Stimulated activated CD4-positive, alpha-beta T cell treated with anti-CD3 and anti-CD28 coated beads, Interleukin-2, amount 100 ng/mL, for 4 hours (primary cell): Measurements from ENCODE around the gene SLC13A2.
"Not testable (repeated sequence)": the region's sequence is repeated elsewhere in the genome, so short reads cannot be mapped to it uniquely, and the experiment has no call there.

ENCODE experiments used
- DNase-seq: peaks from one replicate; pipeline ENCODE4 v3.0.0-alpha.2; 2020; ENCODE audit warnings: low read depth

Gene SLC13A2

DNA sequence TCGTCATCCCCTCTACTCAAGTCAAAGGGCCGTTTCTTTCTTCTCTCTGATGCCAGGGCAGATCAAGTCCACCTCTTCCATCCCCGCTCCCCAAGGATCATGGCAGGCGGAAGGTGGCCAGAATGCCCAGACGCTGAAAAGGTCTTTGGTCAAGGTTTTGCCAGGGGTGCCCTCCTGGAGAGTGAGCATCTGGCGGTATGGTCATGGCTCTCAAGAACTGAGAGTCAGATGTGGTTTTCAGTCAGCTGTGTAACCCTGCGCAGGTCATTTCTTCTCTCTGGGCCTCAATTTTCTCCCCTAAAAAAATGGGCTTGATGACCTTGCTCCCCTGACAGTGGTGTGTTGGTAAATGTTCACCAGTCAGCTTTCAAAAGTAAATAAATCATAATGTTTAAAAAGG, 45.1 kb downstream of the SLC13A2 start:
- DNase-seq, result no peak

DNA sequence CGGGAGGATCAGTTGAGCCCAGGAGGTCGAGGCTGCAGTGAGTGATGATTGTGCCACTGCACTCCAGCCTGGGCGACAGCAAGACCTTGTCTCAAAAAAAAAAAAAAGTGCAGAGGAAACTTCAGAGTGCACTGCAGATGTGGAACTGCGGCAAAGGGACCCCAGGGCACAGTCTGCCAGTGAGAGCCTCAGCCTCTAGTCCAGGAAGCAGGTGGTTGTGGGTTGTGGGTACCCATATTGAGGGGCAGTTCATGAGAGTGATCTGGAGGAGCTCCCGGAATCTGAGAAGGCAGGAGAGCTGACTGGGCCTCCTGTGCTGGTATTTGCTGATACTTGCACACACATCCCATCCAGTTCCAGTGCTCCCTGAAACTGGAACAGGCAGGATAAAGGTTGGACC, 45.8 kb downstream of the SLC13A2 start:
- no peak for DNase-seq

DNA sequence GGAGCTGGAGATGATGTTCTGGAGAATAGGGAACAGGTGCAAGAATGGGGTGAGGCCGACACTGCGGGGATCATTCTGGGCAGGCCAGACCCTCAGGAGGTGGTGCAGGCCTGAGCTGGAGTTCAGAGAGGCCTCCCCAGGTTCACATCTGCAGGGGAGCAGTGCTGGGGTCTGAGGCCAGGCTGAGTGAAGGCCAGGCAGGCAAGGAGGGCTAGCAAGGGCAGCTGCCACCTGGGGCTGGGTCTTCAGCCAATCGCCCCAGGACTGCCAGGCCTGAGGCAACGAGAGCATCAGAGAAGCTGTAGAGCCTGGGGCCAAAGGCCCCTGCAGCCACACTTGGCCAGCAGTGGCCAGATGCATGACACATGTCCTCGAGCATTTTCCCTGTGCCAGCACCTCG, 47.2 kb downstream of the SLC13A2 start:
- no peak for DNase-seq

DNA sequence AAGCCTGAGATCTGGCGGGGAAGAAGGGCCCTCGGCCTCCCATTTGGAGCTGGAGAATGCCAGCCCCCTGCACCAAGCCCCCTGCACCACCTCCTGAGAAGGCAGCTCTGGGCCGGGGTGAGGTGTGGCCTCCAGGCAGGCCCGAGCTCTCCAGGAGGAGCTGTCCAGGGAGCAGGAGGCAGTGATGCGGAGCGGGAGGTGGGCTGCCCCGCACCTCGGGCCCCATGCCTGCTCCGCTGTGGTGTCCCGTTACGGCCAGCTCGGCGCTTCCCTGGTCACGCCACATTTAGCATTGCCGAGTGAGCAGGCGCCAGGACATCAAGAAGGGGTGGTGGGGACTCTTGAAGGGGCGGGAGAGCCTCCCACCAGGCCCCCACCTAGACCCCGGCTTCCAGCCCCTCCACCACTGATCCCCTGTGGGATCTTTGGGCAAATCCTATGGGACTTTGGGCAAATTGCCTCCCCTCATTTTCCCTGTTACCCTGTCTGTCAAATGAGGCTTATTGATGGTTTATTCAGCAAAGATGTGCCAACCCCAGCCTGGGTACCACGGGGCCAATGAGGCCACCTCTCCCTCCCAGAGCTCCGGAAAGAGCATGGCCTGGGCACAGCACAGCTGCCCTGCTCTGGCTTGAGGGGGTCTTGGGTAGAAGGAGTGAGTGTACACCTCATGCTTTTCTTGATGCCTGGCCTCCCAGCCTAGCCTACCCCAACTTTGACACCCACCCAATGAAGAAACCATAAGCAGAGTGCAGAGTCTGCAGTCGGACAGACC, 48.1 kb downstream of the SLC13A2 start:
- DNase-seq, result no peak

DNA sequence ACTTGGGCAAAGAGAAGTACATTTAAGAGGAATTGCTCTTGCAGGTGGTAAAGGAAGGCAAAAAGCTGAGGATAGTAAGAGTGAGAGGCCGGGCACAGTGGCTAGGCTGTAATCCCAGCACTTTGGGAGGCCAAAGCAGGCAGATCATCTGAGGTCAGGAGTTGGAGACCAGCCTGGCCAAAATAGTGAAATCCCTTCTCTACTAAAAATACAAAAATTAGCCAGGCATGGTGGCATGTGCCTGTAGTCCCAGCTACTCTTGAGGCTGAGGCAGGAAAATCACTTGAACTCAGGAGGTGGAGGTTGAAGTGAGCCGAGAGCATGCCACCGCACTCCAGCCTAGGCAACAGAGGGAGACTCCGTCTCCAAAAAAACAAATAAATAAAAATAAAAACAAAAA, 48.8 kb downstream of the SLC13A2 start:
- DNase-seq, result not testable (repeated sequence)

DNA sequence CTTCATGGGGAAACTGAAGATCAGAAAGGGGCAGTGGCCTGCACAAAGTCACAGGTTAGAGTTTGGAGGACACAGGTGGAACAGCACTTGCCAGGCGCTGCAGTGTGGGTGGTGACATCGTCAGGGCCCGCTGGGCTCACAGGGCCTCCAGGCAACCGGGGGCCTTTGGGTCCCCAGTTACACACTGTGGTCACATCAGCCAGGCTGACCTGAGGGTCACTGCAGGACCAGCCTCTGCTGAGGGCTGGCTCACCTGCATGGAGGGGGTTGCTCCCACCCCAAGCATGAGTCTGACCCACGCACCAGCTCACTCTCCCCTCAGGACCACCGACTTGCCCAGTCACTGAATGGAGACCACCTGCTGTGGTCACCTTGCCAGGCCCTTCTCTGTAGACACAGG, 49.7 kb downstream of the SLC13A2 start:
- DNase-seq, result no peak

DNA sequence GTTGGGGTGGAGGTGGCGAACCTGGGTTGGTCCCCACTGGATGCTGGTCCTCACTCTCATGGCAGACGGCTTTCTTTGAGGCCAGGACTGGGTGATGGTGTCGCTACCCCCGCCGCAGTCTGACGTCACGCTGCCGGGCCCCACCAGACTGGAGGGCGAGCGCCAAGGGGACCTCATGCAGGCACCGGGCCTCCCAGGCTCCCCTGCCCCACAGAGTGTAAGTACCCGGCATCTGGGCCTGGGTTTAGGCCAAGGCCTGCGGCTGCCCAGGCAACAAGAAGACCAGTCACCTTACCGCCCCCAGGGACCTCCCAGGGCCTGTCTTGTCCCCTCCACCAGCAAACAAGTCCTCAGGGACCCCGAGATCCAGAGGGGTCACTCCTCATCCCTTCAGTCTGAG, 50.4 kb downstream of the SLC13A2 start:
- no peak for DNase-seq

DNA sequence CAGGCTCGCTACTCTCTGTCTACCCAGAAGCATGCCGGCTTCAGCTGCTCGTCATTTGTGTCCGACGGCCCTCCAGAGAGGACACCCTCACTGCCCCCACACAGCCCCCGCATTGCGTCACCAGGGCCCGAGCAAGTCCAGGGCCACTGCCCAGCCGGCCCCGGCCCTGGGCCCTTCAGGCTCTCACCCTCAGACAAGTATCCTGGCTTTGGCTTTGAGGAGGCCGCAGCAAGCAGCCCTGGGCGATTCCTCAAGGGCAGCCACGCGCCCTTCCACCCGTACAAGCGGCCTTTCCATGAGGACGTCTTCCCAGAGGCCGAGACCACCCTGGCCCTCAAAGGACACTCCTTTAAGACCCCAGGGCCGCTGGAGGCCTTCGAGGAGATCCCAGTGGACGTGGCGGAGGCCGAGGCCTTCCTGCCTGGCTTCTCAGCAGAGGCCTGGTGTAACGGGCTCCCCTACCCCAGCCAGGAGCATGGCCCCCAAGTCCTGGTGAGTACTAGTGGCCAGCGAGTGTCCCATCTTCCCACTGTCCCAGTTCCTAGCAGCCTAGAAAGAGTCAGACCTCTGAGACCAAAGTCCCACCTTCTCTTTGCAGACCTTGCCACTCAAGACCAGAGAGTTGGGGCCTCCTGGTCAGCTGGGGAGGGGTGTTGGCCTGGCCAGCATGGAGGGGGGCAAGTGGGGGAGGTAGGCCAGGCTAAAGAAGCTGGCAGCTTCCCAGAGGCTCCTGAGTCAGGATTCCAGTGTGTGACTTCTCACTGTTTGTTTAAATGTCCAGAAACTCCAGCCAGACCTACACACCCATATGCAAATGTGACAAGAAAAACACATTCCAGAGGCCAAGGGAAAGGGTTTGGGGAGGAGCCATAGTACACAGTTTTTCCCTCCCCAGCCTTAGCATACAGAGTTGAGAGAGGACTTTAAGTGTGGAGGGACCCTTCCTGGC, 51.3 kb downstream of the SLC13A2 start:
- DNase-seq, result no peak

DNA sequence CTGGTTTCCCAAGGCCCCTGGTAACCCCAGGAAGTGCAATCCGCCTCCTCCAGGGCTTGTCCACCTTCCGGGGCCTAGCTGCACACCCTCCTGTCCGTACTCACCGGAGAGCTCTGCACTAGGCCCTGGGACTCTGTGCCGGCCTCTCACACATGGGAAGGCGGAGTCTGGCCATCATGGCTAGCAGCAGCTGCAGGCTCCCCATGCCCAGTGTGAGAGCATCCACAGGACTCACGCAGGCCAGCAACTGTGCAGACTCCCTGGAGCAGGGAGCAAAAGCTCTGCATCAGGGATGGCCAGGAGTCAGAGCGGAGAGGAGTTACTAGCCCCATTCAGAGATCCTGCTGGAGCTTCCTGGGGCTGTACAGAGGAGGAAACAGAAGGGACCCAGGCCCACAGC, 52.9 kb downstream of the SLC13A2 start:
- DNase-seq, result no peak

DNA sequence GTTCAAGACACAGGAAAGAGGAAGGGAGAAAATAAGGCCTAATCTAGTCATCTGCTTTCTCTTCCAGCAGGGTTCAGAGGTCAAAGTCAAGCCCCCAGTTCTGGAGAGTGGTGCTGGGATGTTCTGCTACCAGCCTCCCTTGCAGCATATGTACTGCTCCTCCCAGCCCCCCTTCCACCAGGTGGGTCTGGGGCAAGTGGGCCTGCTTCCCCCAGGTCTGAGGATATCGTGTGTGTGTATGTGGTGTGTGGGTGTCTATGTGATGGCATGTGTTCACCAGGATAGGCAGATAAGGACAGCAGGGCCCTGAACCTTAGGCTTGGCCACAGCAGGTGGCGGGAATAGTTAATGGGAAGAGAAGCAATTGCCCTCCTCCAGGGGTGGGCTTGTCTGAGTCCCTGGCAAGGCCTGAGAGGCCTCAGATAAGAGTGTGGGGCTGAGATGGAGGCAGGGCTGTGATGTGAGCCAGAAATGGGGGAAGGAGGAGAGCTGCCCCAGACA, 53.8 kb downstream of the SLC13A2 start:
- DNase-seq, result no peak

DNA sequence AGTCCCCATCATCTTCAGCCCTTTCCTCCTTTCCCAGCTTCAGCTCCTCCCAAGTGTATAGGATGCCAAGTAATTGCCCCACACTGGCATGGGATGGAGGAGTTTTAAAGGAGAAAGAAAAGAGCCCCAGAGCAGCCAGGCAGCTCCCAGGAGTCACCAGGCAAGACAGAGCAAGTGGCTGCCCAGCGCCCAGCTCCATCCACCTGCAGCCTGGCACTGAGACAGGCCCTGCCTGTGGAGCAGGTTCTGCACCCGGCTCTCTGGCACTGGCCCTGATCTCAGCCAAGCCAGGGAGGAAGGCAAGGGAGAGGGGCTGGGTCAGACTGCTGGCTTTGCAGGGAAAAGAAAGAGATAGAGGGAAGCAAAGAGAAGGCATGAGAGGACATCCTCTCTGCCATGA, 54.4 kb downstream of the SLC13A2 start:
- DNase-seq, result no peak

DNA sequence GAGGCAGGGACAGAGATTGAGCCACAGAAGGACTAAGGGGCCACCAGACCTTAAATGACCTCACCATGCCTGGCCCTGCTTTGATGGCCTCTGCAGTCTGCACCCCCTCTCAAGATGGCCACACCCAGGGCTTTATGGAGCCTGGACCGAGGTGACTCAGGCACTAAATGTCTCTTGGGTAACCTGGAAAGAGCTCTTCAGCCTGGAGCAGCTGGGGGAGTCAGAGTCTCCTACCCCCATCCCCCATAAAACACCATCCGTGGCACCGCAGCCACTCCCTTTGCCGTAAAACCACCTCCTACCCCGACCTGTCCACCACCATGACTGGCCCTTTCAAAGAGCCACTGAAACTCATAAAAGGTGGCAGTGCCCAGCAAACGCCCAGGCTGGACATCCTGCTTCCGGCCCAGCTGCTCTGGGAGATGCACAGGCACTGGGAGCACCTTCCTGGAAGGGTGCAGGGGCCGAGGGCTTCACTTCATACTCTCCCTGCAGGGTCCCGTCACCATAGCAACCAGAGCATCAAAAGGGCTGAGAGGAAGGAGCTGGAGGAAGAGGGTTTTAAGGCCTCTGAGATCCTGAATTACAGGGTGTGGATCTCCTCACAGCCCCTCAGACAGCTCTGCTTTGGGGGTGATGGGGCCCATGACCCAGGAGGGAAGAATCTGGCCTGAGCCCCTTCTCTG, 55.0 kb downstream of the SLC13A2 start:
- DNase-seq, result no peak

DNA sequence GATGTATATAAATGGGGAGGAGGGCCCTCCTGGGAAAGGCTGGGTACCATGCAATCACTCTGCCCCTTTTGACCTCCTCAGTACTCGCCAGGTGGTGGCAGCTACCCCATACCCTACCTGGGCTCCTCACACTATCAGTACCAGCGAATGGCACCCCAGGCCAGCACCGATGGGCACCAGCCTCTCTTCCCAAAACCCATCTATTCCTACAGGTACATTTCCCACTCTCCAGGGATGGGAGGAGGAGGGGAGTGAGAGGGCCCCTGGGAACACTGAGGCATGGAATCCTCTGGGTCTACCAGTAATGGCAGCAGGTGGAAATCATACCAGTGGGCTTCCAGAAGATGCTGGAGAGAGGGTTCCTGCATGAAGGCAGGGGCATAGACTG, 55.6 kb downstream of the SLC13A2 start:
- DNase-seq, result no peak

DNA sequence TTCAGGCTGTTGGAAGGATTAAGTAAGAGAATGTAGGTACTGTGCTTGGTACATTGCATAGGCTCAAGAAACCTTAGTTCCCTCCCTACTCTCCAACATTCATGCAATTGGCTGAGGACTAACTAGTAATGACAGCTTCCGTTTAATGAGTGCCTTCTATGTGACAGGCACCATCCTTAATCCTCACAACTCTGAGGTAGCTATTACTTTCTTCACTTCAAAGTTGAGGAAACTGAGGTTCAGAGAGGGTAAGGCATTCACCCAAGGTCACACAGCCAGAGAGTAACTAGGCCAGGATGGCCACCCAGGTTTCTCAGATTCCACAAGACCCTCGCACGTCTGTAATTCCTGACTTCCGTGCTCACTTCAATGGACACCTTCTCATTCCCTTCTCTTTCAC, 56.8 kb downstream of the SLC13A2 start:
- DNase-seq, result no peak

DNA sequence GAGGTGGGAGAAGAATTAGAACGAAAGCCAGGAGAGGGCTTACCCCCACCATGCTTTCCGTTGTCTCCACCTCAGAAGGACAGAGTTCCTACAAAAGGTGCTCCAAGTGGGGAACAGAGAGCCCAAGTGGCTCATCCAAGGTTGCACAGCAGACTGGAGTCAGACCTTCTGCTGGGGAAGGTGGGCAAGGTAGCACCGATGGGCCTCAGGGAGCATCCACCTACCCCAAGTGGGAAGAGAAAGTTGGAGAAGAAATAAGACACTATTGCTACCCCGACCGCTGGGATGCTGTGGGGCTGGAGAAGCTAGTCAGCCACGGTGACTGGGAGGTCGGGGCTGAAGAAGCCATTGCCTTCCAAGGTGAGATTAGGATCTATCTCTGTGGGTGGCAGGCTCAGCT, 57.5 kb downstream of the SLC13A2 start:
- no peak for DNase-seq

DNA sequence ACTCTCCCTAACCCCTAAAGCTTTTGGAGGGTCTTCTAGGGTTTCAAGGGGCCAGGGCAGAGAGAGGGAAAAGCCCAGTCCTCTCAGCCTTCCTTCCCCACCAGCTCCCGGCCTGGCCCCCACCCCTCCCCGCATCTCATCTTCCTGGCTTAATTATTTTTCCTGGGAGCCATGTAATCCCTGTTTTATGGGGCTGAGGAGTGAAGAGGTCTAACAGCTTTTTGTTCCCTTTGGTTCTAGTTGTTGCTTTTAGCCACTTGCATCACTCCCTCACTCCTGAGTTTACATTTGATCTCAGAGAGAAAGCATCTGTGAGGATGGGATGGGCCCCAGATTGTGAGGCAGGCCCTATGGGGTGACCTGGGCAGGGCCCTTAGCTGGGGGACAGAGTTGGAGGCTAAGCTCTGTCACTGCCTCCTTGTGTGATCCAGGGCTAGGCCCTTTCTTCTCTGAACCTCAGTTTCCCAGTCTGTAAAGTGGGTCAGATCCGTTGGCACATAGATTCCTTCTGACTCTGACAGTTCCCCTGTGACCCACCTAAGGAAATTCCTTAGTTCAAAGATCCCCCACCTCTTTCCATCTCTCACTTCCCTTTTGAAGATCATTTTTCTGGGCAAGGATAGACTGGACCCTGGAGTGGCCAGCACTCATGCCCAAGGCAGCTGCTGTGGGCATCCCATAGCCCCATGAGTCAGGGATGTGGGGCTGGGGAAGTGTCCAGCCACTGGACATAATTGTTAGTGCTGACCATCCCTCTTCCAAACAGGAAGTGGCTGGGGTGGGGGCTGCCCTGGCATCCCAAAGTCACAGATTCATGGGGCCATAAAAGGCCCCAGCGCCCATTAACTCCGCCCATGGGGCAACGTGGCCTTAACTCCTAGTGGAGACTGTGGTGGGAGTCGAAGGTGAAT, 58.9 kb downstream of the SLC13A2 start:
- DNase-seq, result no peak

DNA sequence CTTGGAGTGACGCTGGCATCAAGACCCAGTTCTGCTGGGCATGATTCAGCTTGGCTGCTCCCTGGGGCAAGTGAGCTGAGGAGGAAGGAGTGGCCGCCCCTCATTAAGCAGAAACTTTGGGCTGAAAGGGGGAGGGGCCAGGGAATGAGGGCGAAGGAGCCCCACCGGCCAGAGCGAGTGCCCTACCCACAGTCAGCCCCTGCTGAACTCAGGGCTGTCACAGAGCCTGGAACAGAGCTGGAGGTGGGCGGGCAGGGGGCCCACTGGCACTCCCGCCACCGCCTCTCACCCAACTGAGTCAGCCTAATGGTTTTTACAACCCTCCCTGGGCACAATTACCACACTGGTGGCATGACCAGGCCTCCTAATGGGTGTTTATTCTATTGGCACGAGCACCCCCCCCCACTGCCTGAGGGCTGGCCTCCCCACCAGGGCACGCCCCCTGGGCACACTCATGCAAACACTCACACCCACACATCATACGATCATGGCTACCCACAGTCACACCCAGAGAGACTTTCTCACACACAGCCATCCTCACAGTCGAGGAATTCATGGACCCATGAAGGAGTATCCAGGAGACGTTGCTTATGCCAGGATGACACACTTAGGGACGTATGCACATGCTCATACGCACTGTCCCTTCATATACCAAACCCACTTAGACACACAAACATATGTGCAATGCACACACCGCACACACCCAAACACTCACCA, 59.8 kb downstream of the SLC13A2 start:
- DNase-seq, result no peak

DNA sequence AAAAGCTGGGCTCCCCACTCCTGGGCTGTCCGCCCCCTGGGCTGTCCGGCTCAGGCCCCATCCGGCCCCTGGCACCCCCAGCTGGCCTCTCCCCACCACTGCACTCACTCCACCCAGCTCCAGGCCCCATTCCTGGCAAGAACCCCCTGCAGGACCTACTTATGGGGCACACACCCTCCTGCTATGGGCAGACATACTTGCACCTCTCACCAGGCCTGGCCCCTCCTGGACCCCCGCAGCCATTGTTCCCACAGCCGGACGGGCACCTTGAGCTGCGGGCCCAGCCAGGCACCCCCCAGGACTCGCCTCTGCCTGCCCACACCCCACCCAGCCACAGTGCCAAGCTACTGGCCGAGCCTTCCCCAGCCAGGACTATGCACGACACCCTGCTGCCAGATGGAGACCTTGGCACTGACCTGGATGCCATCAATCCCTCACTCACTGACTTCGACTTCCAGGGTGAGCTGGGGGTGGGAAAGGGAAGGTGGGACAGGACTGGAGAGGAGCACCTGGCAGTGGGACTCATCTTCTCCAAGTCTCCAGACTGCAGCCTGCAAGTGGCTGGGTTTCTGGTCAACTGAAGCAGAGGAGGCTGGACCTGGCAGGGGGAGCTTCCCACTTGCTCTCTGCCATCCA, 61.4 kb downstream of the SLC13A2 start:
- no peak for DNase-seq

DNA sequence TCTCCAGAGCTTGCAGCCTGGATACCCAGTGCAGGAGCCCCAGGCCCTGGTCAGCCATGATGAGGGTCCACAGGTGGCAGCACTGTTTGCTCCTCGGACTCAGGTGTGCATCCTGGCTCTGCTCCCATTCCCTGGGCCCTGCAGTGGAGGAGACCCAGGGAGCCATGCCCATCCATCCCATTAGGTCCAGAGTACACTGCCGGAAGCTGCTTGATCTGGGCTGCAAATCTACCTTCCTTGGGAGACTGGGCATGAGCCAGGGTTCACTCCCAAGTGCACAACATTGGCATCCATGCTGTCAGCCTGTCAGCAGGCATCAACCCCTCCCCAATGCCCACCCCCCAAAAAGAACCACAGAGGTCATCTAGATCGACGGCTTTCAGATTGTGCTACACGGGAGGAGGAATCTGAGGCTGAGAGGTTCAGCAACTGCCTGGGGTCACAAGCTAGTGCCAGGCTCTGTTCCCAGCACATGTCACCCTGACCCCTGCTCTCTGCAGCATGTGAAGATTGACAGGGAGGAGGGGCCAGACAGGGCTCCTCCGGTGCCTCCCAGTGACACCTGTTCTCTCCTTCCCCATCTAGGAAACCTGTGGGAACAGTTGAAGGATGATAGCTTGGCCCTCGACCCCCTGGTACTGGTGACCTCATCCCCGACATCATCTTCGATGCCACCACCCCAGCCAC, 63.2 kb downstream of the SLC13A2 start:
- no peak for DNase-seq

DNA sequence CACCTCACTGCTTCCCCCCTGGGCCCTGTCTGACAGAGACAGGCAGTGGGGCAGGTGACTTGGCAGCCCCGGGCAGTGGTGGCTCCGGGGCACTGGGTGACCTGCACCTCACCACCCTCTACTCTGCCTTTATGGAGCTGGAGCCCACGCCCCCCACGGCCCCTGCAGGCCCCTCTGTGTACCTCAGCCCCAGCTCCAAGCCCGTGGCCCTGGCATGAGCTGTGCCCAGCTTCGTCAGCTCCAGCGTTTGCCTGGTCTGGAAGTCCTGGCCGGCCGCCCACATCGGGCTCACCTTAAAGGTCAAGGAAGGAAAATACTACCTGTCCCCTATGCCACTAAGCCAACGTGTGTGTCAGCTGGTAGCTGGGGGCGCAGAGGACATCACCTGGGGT, 63.8 kb downstream of the SLC13A2 start:
- DNase-seq, result no peak
